Measurements from ENCODE around the gene SLC7A6OS.

Gene SLC7A6OS

GRCh38 chr16:68345351-68345810 is 34.6 kb upstream of the SLC7A6OS start:
- TF ChIP-seq, protein P1, sequence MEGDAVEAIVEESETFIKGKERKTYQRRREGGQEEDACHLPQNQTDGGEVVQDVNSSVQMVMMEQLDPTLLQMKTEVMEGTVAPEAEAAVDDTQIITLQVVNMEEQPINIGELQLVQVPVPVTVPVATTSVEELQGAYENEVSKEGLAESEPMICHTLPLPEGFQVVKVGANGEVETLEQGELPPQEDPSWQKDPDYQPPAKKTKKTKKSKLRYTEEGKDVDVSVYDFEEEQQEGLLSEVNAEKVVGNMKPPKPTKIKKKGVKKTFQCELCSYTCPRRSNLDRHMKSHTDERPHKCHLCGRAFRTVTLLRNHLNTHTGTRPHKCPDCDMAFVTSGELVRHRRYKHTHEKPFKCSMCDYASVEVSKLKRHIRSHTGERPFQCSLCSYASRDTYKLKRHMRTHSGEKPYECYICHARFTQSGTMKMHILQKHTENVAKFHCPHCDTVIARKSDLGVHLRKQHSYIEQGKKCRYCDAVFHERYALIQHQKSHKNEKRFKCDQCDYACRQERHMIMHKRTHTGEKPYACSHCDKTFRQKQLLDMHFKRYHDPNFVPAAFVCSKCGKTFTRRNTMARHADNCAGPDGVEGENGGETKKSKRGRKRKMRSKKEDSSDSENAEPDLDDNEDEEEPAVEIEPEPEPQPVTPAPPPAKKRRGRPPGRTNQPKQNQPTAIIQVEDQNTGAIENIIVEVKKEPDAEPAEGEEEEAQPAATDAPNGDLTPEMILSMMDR (IDR thresholded peaks at IDR 0.05; ENCODE audit: control insufficient read depth, insufficient read depth, low read depth, low read length, missing control alignments), result no peak
- H3K4me3 ChIP-seq (ENCODE audit: control insufficient read depth, low read depth, low read length), result no peak overlapping the region
- no peak for DNase-seq (ENCODE audit: low read depth)

GRCh38 chr16:68344252-68344651 is 33.5 kb upstream of the SLC7A6OS start:
- H3K4me3 ChIP-seq (ENCODE audit: control insufficient read depth, low read depth, low read length), result no peak overlapping the region
- TF ChIP-seq, protein P1 (IDR thresholded peaks at IDR 0.05; ENCODE audit: control insufficient read depth, insufficient read depth, low read depth, low read length, missing control alignments), result no peak
- DNase-seq (ENCODE audit: low read depth), result no peak

DNA sequence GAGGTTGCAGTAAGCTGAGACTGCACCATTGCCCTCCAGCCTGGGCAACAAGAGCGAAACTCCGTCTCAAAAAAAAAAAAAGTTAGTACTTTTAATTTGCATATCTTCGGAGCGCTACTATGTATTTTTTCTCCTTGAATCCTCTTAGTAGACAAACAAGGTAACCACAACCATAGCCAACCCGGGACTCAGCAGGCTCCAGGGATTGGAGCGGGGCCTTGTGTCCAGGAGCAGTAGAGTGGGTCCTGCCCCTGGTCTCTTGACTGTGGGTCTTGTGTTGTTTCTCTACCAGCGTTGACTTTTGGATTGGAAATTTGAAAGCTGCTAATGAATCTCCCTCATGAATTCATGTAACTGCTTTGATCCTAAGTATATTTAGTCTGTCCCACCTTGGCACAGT is 32.4 kb upstream of the SLC7A6OS start:
- H3K4me3 ChIP-seq (ENCODE audit: control insufficient read depth, low read depth, low read length), result no peak overlapping the region
- TF ChIP-seq, protein P1 (IDR thresholded peaks at IDR 0.05; ENCODE audit: control insufficient read depth, insufficient read depth, low read depth, low read length, missing control alignments), result no peak
- no peak for DNase-seq (ENCODE audit: low read depth)

- TF ChIP-seq, protein P1 (IDR thresholded peaks at IDR 0.05; ENCODE audit: control insufficient read depth, insufficient read depth, low read depth, low read length, missing control alignments), result no peak
- no peak overlapping the region for H3K4me3 ChIP-seq (ENCODE audit: control insufficient read depth, low read depth, low read length)
- DNase-seq (ENCODE audit: low read depth), result no peak
Measured at GRCh38 chr16:68342620-68343019, 31.9 kb upstream of the SLC7A6OS start.

GRCh38 chr16:68339214-68339613 is 28.5 kb upstream of the SLC7A6OS start:
- DNase-seq (ENCODE audit: low read depth), result no peak
- TF ChIP-seq, protein P1 (IDR thresholded peaks at IDR 0.05; ENCODE audit: control insufficient read depth, insufficient read depth, low read depth, low read length, missing control alignments), result no peak
- no peak overlapping the region for H3K4me3 ChIP-seq (ENCODE audit: control insufficient read depth, low read depth, low read length)

DNA sequence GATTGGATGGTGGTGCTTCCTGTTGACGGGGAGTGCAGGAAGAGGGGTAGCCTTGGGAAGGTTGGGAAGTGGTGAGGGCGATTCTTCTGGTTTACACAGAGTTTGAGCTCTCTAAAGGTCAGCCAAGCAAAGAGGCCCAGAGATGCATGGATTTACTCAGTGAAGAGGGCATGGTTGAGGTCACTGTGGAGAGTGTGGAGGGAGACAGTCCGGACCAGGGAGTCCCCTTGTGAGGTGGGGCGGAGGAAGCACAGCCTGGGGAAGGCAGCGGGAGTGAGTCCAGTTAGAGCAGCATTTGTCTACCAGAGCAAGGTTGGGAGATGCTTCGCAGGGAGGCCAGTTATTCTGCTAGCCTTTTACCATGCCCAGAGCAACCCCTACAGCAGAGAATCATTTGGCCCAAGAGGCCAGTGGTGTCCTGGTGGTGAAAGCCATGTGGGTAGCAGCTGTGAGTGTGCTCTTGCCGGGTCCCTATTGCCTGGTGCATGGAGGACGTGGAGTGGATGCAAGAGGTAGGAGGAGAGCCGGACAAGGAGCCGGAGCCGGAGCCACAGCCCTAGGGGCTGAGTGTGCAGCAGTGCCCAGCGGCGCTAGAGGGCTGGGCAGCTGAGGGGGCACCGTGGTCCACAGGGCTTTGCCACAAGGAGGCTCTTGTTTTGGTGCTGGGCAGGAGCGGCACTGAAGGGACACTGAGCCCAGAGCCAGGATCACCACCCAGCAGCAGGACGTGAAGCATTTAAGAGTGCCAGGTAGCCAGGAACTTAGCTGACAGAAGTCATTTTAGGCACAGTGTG is 27.8 kb upstream of the SLC7A6OS start:
- no peak for DNase-seq (ENCODE audit: low read depth)
- H3K4me3 ChIP-seq (ENCODE audit: control insufficient read depth, low read depth, low read length), result no peak overlapping the region
- TF ChIP-seq, protein P1 (IDR thresholded peaks at IDR 0.05; ENCODE audit: control insufficient read depth, insufficient read depth, low read depth, low read length, missing control alignments), result no peak
